Measurements from ENCODE around the gene HLCS. TPM values are rescaled to one million over a fixed set of nuclear protein-coding genes. Genes with fewer than 3 reads are reported as not detected.

Gene HLCS
- total RNA-seq, 4 donors from 2014 or later, result 3.1 to 19.4 (median 8.9) TPM

- no peak overlapping the region for H3K4me3 ChIP-seq (ENCODE audit: low read depth, poor library complexity, severe bottlenecking)
- no peak for DNase-seq (ENCODE audit: low spot score in 2 of 2)
- TF ChIP-seq POLR2A (IDR thresholded peaks at IDR 0.05) (no peak), CTCF (IDR thresholded peaks at IDR 0.05) (no peak)
- 73 to 77% methylated on average over 4 of the region's 4 CpGs for WGBS, 2 donors
- intact Hi-C loops (cut with DNase I; ENCODE audit: low total_unique reads), result no loop called here
Observed at GRCh38 chr21:36828891-36829515, 137.5 kb downstream of the HLCS start.

- intact Hi-C loops (cut with DNase I; ENCODE audit: low total_unique reads), result no loop called here
- H3K4me3 ChIP-seq (ENCODE audit: low read depth, poor library complexity, severe bottlenecking), result no peak overlapping the region
- 93% methylated on average over 3 of the region's 3 CpGs for WGBS, 2 donors
- TF ChIP-seq POLR2A (IDR thresholded peaks at IDR 0.05) (no peak), CTCF (IDR thresholded peaks at IDR 0.05) (no peak)
- DNase-seq (ENCODE audit: low spot score in 2 of 2), result no peak
Observed at GRCh38 chr21:36828208-36828607, 138.3 kb downstream of the HLCS start.

- WGBS, 2 donors, result 85 to 95% methylated on average over 5 of the region's 5 CpGs
- TF ChIP-seq POLR2A (IDR thresholded peaks at IDR 0.05), result no peak
- no peak for TF ChIP-seq CTCF (IDR thresholded peaks at IDR 0.05)
- H3K4me3 ChIP-seq (ENCODE audit: low read depth, poor library complexity, severe bottlenecking), result no peak overlapping the region
- intact Hi-C loops (cut with DNase I; ENCODE audit: low total_unique reads), result no loop called here
- DNase-seq (ENCODE audit: low spot score in 2 of 2), result no peak
Observed at GRCh38 chr21:36825658-36826057, 140.8 kb downstream of the HLCS start.

- WGBS, 2 donors, result 77 to 90% methylated on average over 7 of the region's 7 CpGs
- intact Hi-C loops (cut with DNase I; ENCODE audit: low total_unique reads), result no loop called here
- H3K4me3 ChIP-seq (ENCODE audit: low read depth, poor library complexity, severe bottlenecking), result no peak overlapping the region
- no peak for TF ChIP-seq POLR2A (IDR thresholded peaks at IDR 0.05)
- no peak for TF ChIP-seq CTCF (IDR thresholded peaks at IDR 0.05)
- no peak for DNase-seq (ENCODE audit: low spot score in 2 of 2)
Observed at GRCh38 chr21:36821032-36821299, 145.5 kb downstream of the HLCS start.

GRCh38 chr21:36820176-36821031 is 146.1 kb downstream of the HLCS start:
- no peak overlapping the region for H3K4me3 ChIP-seq (ENCODE audit: low read depth, poor library complexity, severe bottlenecking)
- WGBS, 2 donors, result 77 to 85% methylated on average over 23 to 26 of the region's 27 CpGs
- TF ChIP-seq CTCF (IDR thresholded peaks at IDR 0.05), result no peak
- no peak for DNase-seq (ENCODE audit: low spot score in 2 of 2)
- intact Hi-C loops (cut with DNase I; ENCODE audit: low total_unique reads), result no loop called here
